GM12878 (cell line): ENCODE results near the gene ANKRD11. TPM values are rescaled to one million over a fixed set of nuclear protein-coding genes. Genes with fewer than 3 reads are reported as not detected.

ENCODE experiments used
- ATAC-seq: fragments of 200-7000 bp; cut with Tn5 transposase; 3 replicates; pipeline ENCODE4 v1.9.1; 2020; ENCODE audit warnings: mild to moderate bottlenecking, moderate library complexity
- BruUV-seq: library from RNA; stranded (reverse); fragments of 400-500 nt; replicated peaks from 2 replicates; lab custom pipeline; 2021; lab: Mats Ljungman, UMichigan
- CTCF ChIA-PET: fragments of 300-600 bp; sonication (Branson Sonifier 250); formaldehyde crosslinking; extraction: SDS; loops from one replicate; lab custom pipeline; 2021; ENCODE audit warnings: inconsistent platforms; lab: Yijun Ruan, JAX
- POLR2A ChIA-PET: fragments of 350-600 bp; formaldehyde crosslinking; extraction: SDS; loops from one replicate; lab custom pipeline; 2021; ENCODE audit warnings: inconsistent platforms; lab: Charles Lee
- RAD21 ChIA-PET: fragments of 300-600 bp; sonication (Branson Sonifier 250); formaldehyde crosslinking; loops from one replicate; lab custom pipeline; 2023; ENCODE audit warnings: antibody characterized with exemption; ENCODE audit not compliant: unreplicated experiment; lab: Charles Lee
- SMC1A ChIA-PET: fragments of 300-600 bp; sonication (Branson Sonifier 250); formaldehyde crosslinking; loops from one replicate; lab custom pipeline; 2023; ENCODE audit not compliant: unreplicated experiment, uncharacterized antibody; lab: Charles Lee
- DNase-seq: peaks from one replicate; pipeline ENCODE4 v3.0.0-alpha.2; 2011; ENCODE audit warnings: low read depth, low spot score
- FAIRE-seq: peaks from 3 replicates; lab custom pipeline; 2011; peaks lifted over from hg19 to GRCh38; lab: Jason Lieb, UNC
- H2AFZ ChIP-seq: 2 replicates; pipeline ENCODE4 v1.6.0; 2011; ENCODE audit warnings: low read depth, low read length, control low read depth; ENCODE audit not compliant: control insufficient read depth
- H3K27ac ChIP-seq: 2 replicates; pipeline ENCODE4 v1.5.1; 2011; ENCODE audit warnings: control low read depth; ENCODE audit not compliant: control insufficient read depth, insufficient read depth
- H3K27me3 ChIP-seq, 2 experiments: replicated peaks in 1 of 2; 2 replicates each; pipeline versions ENCODE4 v1.6.0 to v1.6.1; 2011; ENCODE audit warnings: low read length in 1 of 2; ENCODE audit not compliant: control insufficient read depth in 2 of 2, insufficient read depth in 2 of 2
- H3K36me3 ChIP-seq, 2 experiments: 2 replicates each; pipeline ENCODE4 v1.5.1; 2011; ENCODE audit warnings: low read length in 1 of 2; ENCODE audit not compliant: control insufficient read depth in 2 of 2, insufficient read depth in 2 of 2
- H3K4me1 ChIP-seq: 2 replicates; pipeline ENCODE4 v1.6.1; 2011; ENCODE audit warnings: mild to moderate bottlenecking, low read length, moderate library complexity, mixed read lengths; ENCODE audit not compliant: control insufficient read depth, insufficient read depth
- H3K4me2 ChIP-seq: 2 replicates; pipeline ENCODE4 v1.6.0; 2011; ENCODE audit warnings: control low read depth; ENCODE audit not compliant: control insufficient read depth, insufficient read depth
- H3K4me3 ChIP-seq: fragments of 200-600 bp; sonication (generic); 2 replicates; pipeline ENCODE4 v1.5.1; 2016
- H3K79me2 ChIP-seq: 2 replicates; pipeline ENCODE4 v1.6.0; 2011; ENCODE audit warnings: low read length; ENCODE audit not compliant: control insufficient read depth, insufficient read depth
- H3K9ac ChIP-seq: 2 replicates; pipeline ENCODE4 v1.8.0; 2011; ENCODE audit warnings: low read length, control low read depth, mixed read lengths; ENCODE audit not compliant: control insufficient read depth, insufficient read depth
- H3K9me3 ChIP-seq: replicated peaks from 3 replicates; pipeline ENCODE4 v1.5.1; 2011; ENCODE audit warnings: mild to moderate bottlenecking, low read length; ENCODE audit not compliant: control insufficient read depth, insufficient read depth
- H4K20me1 ChIP-seq: 2 replicates; pipeline ENCODE4 v1.6.0; 2011; ENCODE audit not compliant: control insufficient read depth, insufficient read depth
- CHD2 ChIP-seq: IDR thresholded peaks from 2 replicates; pipeline ENCODE4 v1.6.1; 2011; ENCODE audit warnings: low read depth, low read length, improper control_type of control experiment, borderline replicate concordance
- FOS ChIP-seq: IDR thresholded peaks from 3 replicates; pipeline ENCODE4 v1.6.1; 2011; ENCODE audit warnings: borderline replicate concordance; ENCODE audit not compliant: insufficient read length; ENCODE audit errors: extremely low read depth
- FOXK2 ChIP-seq: fragments of 450-650 bp; IDR thresholded peaks from 2 replicates; pipeline ENCODE4 v1.6.1; 2017; ENCODE audit warnings: mild to moderate bottlenecking, moderate library complexity
- IKZF1 ChIP-seq: fragments of 450-650 bp; conservative IDR thresholded peaks from 2 replicates; pipeline ENCODE4 v1.6.1; 2017; ENCODE audit warnings: antibody characterized with exemption, mild to moderate bottlenecking
- IKZF2 ChIP-seq, 2 experiments: fragments of 450-650 bp; IDR thresholded peaks; 2 replicates each; pipeline ENCODE4 v1.6.1; 2017; ENCODE audit warnings: mild to moderate bottlenecking in 2 of 2, moderate library complexity in 2 of 2
- MEF2B ChIP-seq: fragments of 450-650 bp; IDR thresholded peaks from 2 replicates; pipeline ENCODE4 v1.6.1; 2018; ENCODE audit warnings: mild to moderate bottlenecking, moderate library complexity; ENCODE audit not compliant: partially characterized antibody, poor library complexity, severe bottlenecking
- MTA2 ChIP-seq: fragments of 450-650 bp; IDR thresholded peaks from 2 replicates; pipeline ENCODE4 v1.6.1; 2016; ENCODE audit warnings: low read depth, mild to moderate bottlenecking, moderate library complexity
- MXI1 ChIP-seq: fragments of 150-350 bp; IDR thresholded peaks from 2 replicates; pipeline ENCODE4 v1.6.1; 2011; ENCODE audit warnings: low read depth, mild to moderate bottlenecking, inconsistent platforms, low read length, improper control_type of control experiment
- MYC ChIP-seq: IDR thresholded peaks from 2 replicates; pipeline ENCODE4 v1.6.1; 2011; ENCODE audit warnings: mild to moderate bottlenecking, low read length, moderate library complexity, inconsistent platforms; ENCODE audit not compliant: insufficient read depth, insufficient replicate concordance, insufficient read length, severe bottlenecking
- NR2C2 ChIP-seq: IDR thresholded peaks from 2 replicates; pipeline ENCODE4 v1.6.1; 2011; ENCODE audit warnings: borderline replicate concordance, low read depth; ENCODE audit not compliant: control insufficient read depth, insufficient read length
- NR2F1 ChIP-seq: fragments of 450-650 bp; conservative IDR thresholded peaks from 2 replicates; pipeline ENCODE4 v1.6.1; 2017; ENCODE audit warnings: mild to moderate bottlenecking
- RELA ChIP-seq: fragments of 450-650 bp; IDR thresholded peaks from 2 replicates; pipeline ENCODE4 v1.8.0; 2014; ENCODE audit warnings: borderline replicate concordance; ENCODE audit not compliant: partially characterized antibody
- WRNIP1 ChIP-seq: IDR thresholded peaks from 2 replicates; pipeline ENCODE4 v1.6.1; 2011; ENCODE audit warnings: low read depth, low read length, improper control_type of control experiment, borderline replicate concordance
- YY1 ChIP-seq: IDR thresholded peaks from 2 replicates; pipeline ENCODE4 v1.6.1; 2011; ENCODE audit warnings: low read depth, mild to moderate bottlenecking, low read length
- ZNF217 ChIP-seq: fragments of 450-650 bp; IDR thresholded peaks from 2 replicates; pipeline ENCODE4 v1.6.1; 2017; ENCODE audit warnings: antibody characterized with exemption, mild to moderate bottlenecking
- ZNF24 ChIP-seq: fragments of 450-650 bp; IDR thresholded peaks from 2 replicates; pipeline ENCODE4 v1.6.1; 2017; ENCODE audit warnings: antibody characterized with exemption, mild to moderate bottlenecking
- ZNF274 ChIP-seq: IDR thresholded peaks from one replicate; pipeline ENCODE4 v1.8.0; 2011; ENCODE audit not compliant: insufficient read length, insufficient read depth
- WGBS: methylation state at CpG from one replicate; pipeline ENCODE4 v1.1.6; 2016; ENCODE audit warnings: low lambda C conversion rate; ENCODE audit not compliant: insufficient replicate concordance, insufficient coverage; ENCODE audit errors: missing lambda C conversion rate; 5-methylcytosine and 5-hydroxymethylcytosine counted together
- in situ Hi-C: fragments of 300-500 bp; cut with MboI; formaldehyde crosslinking; loops from 9 replicates; pipeline ENCODE4 v1.14.3; 2018; ENCODE audit warnings: mixed read lengths
- intact Hi-C: fragments of 100-400 bp; cut with micrococcal nuclease; formaldehyde crosslinking; loops from one replicate; pipeline ENCODE4 v1.14.2; 2022; ENCODE audit not compliant: unreplicated experiment
- polyA plus RNA-seq, 11 experiments: library from polyadenylated mRNA; depleted of rRNA in 4 of 11; unstranded in 6 of 11; stranded (reverse) in 5 of 11; fragments of >200 nt; fragmentation: Nextera tagmentation in 4 of 11; fragmentation: Illumina TruSeq in 1 of 11; extraction: Ambion mirVana in 4 of 11; extraction: Trizol in 1 of 11; gene quantifications; 1 replicate in 1 of 11; 2 replicates in 10 of 11; pipeline versions ENCODE4 v1.2.1 to v1.2.3, GENCODE V29; 2011 to 2016; ENCODE audit warnings: inconsistent platforms in 2 of 11, missing spikeins in 2 of 11, low read depth in 1 of 11
- total RNA-seq, 4 experiments: library from RNA; depleted of rRNA in 3 of 4; stranded (reverse); fragments of >200 nt in 3 of 4; fragmentation: Illumina TruSeq in 1 of 4; extraction: Trizol in 1 of 4; gene quantifications; 2 replicates each; pipeline versions ENCODE4 v1.2.1 to v1.2.3, GENCODE V29; 2013 to 2021
- TF ChIP-seq, protein P1 (sequence below): IDR thresholded peaks from 2 replicates; pipeline ENCODE4 v1.6.1; 2011; ENCODE audit warnings: mild to moderate bottlenecking, low read depth, low read length, moderate library complexity; ENCODE audit not compliant: insufficient replicate concordance
- TF ChIP-seq, protein P2 (sequence below): IDR thresholded peaks from 2 replicates; pipeline ENCODE4 v1.6.1; 2011; ENCODE audit warnings: borderline replicate concordance, low read depth, mild to moderate bottlenecking, moderate library complexity, mixed read lengths, low read length; ENCODE audit not compliant: insufficient read depth; ENCODE audit errors: extremely low read length

ANKRD11 gene
- total and polyA plus RNA-seq, 10 of the 15 experiments (the other 5 are each of a cell fraction or from before 2014, with no cell fraction given): 5.1 to 103 (median 27.4) TPM

DNA sequence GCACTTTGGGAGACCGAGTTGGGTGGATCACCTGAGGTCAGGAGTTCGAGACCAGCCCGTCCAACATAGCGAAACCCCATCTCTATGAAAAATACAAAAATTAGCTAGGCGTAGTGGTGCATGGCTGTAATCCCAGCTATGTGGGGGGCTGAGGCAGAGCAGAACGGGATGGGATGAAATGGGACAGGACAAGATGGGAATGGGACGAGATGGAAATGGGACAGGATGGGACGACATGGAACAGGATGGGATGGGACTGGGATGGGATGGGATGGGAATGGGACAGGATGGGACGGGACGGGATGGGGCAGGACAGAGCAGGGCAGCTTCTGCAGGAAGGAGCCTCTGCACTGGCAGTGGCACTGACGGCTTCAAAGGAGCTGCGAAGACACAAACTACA lies 106.1 kb downstream of the ANKRD11 start (continued):
- TF ChIP-seq MXI1 (no peak), NR2F1 (no peak), ZNF24 (no peak)

DNA sequence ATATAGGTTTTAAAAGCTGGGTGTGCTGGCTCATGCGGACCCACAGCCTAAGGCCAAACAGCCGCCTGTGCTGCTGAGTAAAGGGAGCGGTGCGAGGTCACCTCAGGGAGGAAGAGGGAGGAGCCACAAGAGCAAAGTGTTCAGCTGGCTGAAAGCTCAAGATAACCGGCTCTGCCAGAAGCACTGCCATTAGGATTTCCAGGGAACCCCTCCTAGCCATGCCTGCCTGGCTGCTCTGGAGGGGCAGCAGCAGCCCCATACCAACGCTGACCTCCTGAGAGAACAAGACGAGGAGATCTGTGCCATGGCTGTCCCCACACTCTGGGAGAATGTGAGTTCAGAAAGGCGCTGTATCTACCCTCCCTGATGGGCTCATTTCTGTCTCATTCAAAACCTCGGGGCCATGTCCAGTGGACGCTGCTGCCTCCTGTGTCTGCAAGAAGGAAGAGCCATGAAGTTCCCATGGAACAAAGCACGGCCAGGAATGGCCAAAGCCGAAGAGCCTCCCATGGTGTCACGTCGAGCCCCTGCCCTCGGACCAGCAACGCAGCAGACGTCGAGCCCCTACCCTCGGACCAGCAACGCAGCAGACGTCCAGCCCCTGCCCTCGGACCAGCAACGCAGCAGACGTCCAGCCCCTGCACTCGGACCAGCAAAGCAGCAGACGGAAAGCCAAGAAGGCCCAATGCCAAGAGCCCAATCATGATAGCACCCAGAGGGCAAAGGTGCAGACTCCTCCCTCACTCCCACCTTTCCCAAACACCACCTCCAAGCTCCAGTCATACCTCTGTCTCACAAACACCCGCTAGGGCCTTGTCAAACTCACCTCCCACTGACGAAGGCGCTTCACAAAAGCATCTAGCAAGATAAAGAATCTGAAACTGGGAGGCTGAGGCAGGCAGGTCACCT lies 107.0 kb downstream of the ANKRD11 start:
- peaks cover 87% of the 10 kb centered on the region for H3K79me2 ChIP-seq
- H3K4me2 ChIP-seq: no peak overlapping the region
- H3K27me3 ChIP-seq: no peaks in the 10 kb centered on the region
- H3K27ac ChIP-seq: no peak overlapping the region; the same call in 1 of the 2 replicates
- peaks cover 9% of the 10 kb centered on the region for H3K4me1 ChIP-seq
- no peak for DNase-seq
- intact Hi-C loops (no loop called here), in situ Hi-C loops (no loop called here)
- no peaks in the 10 kb centered on the region for H3K9me3 ChIP-seq
- no peak overlapping the region for H2AFZ ChIP-seq
- RAD21 ChIA-PET: no interaction called here
- WGBS: 83% methylated on average over 29 of the region's 29 CpGs
- POLR2A ChIA-PET: no interaction called here
- peaks cover 0 to 4% of the 10 kb centered on the region in 2 experiments; a peak in 1 of 4 replicates for H3K36me3 ChIP-seq
- peak; percentile 48 for ATAC-seq
- FAIRE-seq: no peak
- SMC1A ChIA-PET: no interaction called here
- no peak overlapping the region for H3K4me3 ChIP-seq
- BruUV-seq: no TSS peak
- H3K9ac ChIP-seq: no peak overlapping the region
- peaks cover 17% of the 10 kb centered on the region for H4K20me1 ChIP-seq
- CTCF ChIA-PET: no interaction called here
- TF ChIP-seq MEF2B (no peak), MYC (no peak), RELA (no peak), FOS (no peak), YY1 (no peak), ZNF274 (no peak), FOXK2 (no peak), WRNIP1 (no peak), ZNF217 (no peak), MTA2 (no peak), IKZF2 (IDR thresholded peaks at IDR 0.05) (no peak), IKZF1 (no peak), NR2C2 (no peak), CHD2 (no peak)
- TF ChIP-seq, protein P1, sequence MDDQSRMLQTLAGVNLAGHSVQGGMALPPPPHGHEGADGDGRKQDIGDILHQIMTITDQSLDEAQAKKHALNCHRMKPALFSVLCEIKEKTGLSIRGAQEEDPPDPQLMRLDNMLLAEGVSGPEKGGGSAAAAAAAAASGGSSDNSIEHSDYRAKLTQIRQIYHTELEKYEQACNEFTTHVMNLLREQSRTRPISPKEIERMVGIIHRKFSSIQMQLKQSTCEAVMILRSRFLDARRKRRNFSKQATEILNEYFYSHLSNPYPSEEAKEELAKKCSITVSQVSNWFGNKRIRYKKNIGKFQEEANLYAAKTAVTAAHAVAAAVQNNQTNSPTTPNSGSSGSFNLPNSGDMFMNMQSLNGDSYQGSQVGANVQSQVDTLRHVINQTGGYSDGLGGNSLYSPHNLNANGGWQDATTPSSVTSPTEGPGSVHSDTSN: no peak
- TF ChIP-seq, protein P2, sequence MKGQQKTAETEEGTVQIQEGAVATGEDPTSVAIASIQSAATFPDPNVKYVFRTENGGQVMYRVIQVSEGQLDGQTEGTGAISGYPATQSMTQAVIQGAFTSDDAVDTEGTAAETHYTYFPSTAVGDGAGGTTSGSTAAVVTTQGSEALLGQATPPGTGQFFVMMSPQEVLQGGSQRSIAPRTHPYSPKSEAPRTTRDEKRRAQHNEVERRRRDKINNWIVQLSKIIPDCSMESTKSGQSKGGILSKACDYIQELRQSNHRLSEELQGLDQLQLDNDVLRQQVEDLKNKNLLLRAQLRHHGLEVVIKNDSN: no peak
